Measurements from ENCODE around the gene LEMD1. TPM values are rescaled to one million over a fixed set of nuclear protein-coding genes. Genes with fewer than 3 reads are reported as not detected.
"Not testable (repeated sequence)": the region's sequence is repeated elsewhere in the genome, so short reads cannot be mapped to it uniquely, and the experiment has no call there.

Gene LEMD1
- total RNA-seq, 1 experiment from 2014 or later, result not detected

- Histone ChIP-seq H3K27me3 (ENCODE audit: low read length) (peaks cover 31% of the 10 kb centered on the region), H3K9ac (ENCODE audit: low read length) (no peak overlapping the region), H3K4me1 (ENCODE audit: insufficient read depth, low read length) (no peaks in the 10 kb centered on the region), H4K20me1 (ENCODE audit: low read length) (no peaks in the 10 kb centered on the region), H3K4me3 (ENCODE audit: low read length) (no peak overlapping the region), H3F3A (ENCODE audit: low read length, unreplicated experiment) (no peaks in the 10 kb centered on the region), H3K9me3 (ENCODE audit: low read length) (no peaks in the 10 kb centered on the region), H3K27ac (ENCODE audit: low read length) (no peak overlapping the region), H3K9me2 (replicated peaks; ENCODE audit: low read length) (no peaks in the 10 kb centered on the region), H3K79me2 (ENCODE audit: low read length) (no peaks in the 10 kb centered on the region), H3K4me2 (ENCODE audit: low read length) (no peak overlapping the region), H3K36me3 (ENCODE audit: low read depth, low read length) (no peaks in the 10 kb centered on the region), H2AFZ (ENCODE audit: low read length) (no peak overlapping the region)
- ChIA-PET CTCF (no interaction called here), POLR2A (ENCODE audit: unreplicated experiment) (no interaction called here)
- intact Hi-C loops (cut with micrococcal nuclease), result no loop called here
- ATAC-seq, result no peak
- no TSS peak for BruUV-seq (replicated peaks)
- DNase-seq, result no peak
- no peak for TF ChIP-seq EZH2 (IDR thresholded peaks at IDR 0.05; ENCODE audit: low read length, unreplicated experiment)
- TF ChIP-seq, protein P1, sequence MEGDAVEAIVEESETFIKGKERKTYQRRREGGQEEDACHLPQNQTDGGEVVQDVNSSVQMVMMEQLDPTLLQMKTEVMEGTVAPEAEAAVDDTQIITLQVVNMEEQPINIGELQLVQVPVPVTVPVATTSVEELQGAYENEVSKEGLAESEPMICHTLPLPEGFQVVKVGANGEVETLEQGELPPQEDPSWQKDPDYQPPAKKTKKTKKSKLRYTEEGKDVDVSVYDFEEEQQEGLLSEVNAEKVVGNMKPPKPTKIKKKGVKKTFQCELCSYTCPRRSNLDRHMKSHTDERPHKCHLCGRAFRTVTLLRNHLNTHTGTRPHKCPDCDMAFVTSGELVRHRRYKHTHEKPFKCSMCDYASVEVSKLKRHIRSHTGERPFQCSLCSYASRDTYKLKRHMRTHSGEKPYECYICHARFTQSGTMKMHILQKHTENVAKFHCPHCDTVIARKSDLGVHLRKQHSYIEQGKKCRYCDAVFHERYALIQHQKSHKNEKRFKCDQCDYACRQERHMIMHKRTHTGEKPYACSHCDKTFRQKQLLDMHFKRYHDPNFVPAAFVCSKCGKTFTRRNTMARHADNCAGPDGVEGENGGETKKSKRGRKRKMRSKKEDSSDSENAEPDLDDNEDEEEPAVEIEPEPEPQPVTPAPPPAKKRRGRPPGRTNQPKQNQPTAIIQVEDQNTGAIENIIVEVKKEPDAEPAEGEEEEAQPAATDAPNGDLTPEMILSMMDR (conservative IDR thresholded peaks at IDR 0.05; ENCODE audit: low read depth, low read length), result no peak
- no peak for TF ChIP-seq EZH2phosphoT487 (IDR thresholded peaks at IDR 0.05; ENCODE audit: borderline replicate concordance, low read length)
These were observed 13.9 kb downstream of the LEMD1 start for GRCh38 chr1:205407970-205408369.

- peaks cover 17% of the 10 kb centered on the region for H3K27me3 ChIP-seq (ENCODE audit: low read length)
- H3K4me2 ChIP-seq (ENCODE audit: low read length); H3K9me3 ChIP-seq (ENCODE audit: low read length); ATAC-seq; H3K4me3 ChIP-seq (ENCODE audit: low read length); intact Hi-C loops (cut with micrococcal nuclease); H3F3A ChIP-seq (ENCODE audit: low read length, unreplicated experiment); H4K20me1 ChIP-seq (ENCODE audit: low read length); H3K27ac ChIP-seq (ENCODE audit: low read length); H3K9ac ChIP-seq (ENCODE audit: low read length); BruUV-seq (replicated peaks); H3K36me3 ChIP-seq (ENCODE audit: low read depth, low read length); POLR2A ChIA-PET (ENCODE audit: unreplicated experiment); H3K79me2 ChIP-seq (ENCODE audit: low read length); DNase-seq; H3K9me2 ChIP-seq (replicated peaks; ENCODE audit: low read length); H2AFZ ChIP-seq (ENCODE audit: low read length); CTCF ChIA-PET; H3K4me1 ChIP-seq (ENCODE audit: insufficient read depth, low read length): not testable (repeated sequence)
These were observed 15.6 kb downstream of the LEMD1 start for GRCh38 chr1:205406252-205406651.

- H3K4me3 ChIP-seq (ENCODE audit: low read length); ATAC-seq; POLR2A ChIA-PET (ENCODE audit: unreplicated experiment); H3K4me2 ChIP-seq (ENCODE audit: low read length); intact Hi-C loops (cut with micrococcal nuclease); H3K9me3 ChIP-seq (ENCODE audit: low read length); H2AFZ ChIP-seq (ENCODE audit: low read length); H3K9ac ChIP-seq (ENCODE audit: low read length); H3K27me3 ChIP-seq (ENCODE audit: low read length); CTCF ChIA-PET; DNase-seq; BruUV-seq (replicated peaks); H3K9me2 ChIP-seq (replicated peaks; ENCODE audit: low read length); H3K27ac ChIP-seq (ENCODE audit: low read length); H3K79me2 ChIP-seq (ENCODE audit: low read length); H4K20me1 ChIP-seq (ENCODE audit: low read length); H3K4me1 ChIP-seq (ENCODE audit: insufficient read depth, low read length); H3K36me3 ChIP-seq (ENCODE audit: low read depth, low read length); H3F3A ChIP-seq (ENCODE audit: low read length, unreplicated experiment): not testable (repeated sequence)
These were observed 17.4 kb downstream of the LEMD1 start for GRCh38 chr1:205404484-205404883.

DNA sequence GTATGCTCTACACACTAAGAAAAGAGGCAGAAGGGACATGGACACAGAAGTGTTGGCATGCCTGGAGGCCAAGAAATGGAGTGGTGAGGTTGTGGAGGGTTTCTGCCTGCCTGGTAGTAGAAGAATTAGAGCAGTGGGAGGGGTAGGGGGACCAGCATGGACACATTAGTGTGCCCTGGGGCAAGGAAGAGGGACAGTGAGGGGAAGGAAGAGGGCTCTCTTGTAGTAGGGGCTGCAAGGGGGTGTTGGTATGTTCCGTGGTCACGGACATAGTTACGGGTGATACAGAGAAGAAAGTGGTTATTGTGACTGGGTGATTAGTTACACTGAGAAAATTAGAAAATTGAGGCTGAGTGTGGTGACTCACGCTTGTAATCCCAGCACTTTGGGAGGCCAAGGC lies 23.3 kb downstream of the LEMD1 start:
- H3K9me3 ChIP-seq (ENCODE audit: low read length), result no peaks in the 10 kb centered on the region
- intact Hi-C loops (cut with micrococcal nuclease), result no loop called here
- no peaks in the 10 kb centered on the region for H3K79me2 ChIP-seq (ENCODE audit: low read length)
- no peak for DNase-seq
- BruUV-seq (replicated peaks), result no TSS peak
- no peaks in the 10 kb centered on the region for H3K9me2 ChIP-seq (replicated peaks; ENCODE audit: low read length)
- H3K27me3 ChIP-seq (ENCODE audit: low read length), result peaks cover 5% of the 10 kb centered on the region; the same call in 1 of the 2 replicates
- no peaks in the 10 kb centered on the region for H4K20me1 ChIP-seq (ENCODE audit: low read length)
- no peaks in the 10 kb centered on the region for H3K4me1 ChIP-seq (ENCODE audit: insufficient read depth, low read length)
- TF ChIP-seq EZH2 (IDR thresholded peaks at IDR 0.05; ENCODE audit: low read length, unreplicated experiment), result no peak
- no peak for TF ChIP-seq EZH2phosphoT487 (IDR thresholded peaks at IDR 0.05; ENCODE audit: borderline replicate concordance, low read length)
- TF ChIP-seq, protein P1 (conservative IDR thresholded peaks at IDR 0.05; ENCODE audit: low read depth, low read length), result no peak
- H3K36me3 ChIP-seq (ENCODE audit: low read depth, low read length), result no peaks in the 10 kb centered on the region
- H3K4me3 ChIP-seq (ENCODE audit: low read length), result no peak overlapping the region
- H3F3A ChIP-seq (ENCODE audit: low read length, unreplicated experiment), result no peaks in the 10 kb centered on the region
- ChIA-PET CTCF (interaction anchor here (2.1 kb wide), 1 partner anchor 87 kb away, joined by 13 read pairs; no protein-coding TSS in a partner anchor), POLR2A (ENCODE audit: unreplicated experiment) (no interaction called here)
- ATAC-seq, result no peak
- H3K4me2 ChIP-seq (ENCODE audit: low read length), result no peak overlapping the region
- no peak overlapping the region for H3K27ac ChIP-seq (ENCODE audit: low read length)
- H3K9ac ChIP-seq (ENCODE audit: low read length), result no peak overlapping the region
- H2AFZ ChIP-seq (ENCODE audit: low read length), result no peak overlapping the region

Measured in PC-3 (cell line).